PC-3 (cell line): ENCODE results near the gene PLA2G4A.

Experiments used
- EZH2 ChIP-seq: fragments of 300-600 bp; sonication (generic); IDR thresholded peaks from one replicate; pipeline ENCODE4 v1.6.1; 2017; ENCODE audit warnings: antibody characterized with exemption, mild to moderate bottlenecking, low read length; ENCODE audit not compliant: unreplicated experiment
- EZH2phosphoT487 ChIP-seq: fragments of 300-600 bp; sonication (generic); IDR thresholded peaks from 2 replicates; pipeline ENCODE4 v1.6.1; 2018; ENCODE audit warnings: mild to moderate bottlenecking, antibody characterized with exemption, low read length, borderline replicate concordance
- TF ChIP-seq, protein P1 (sequence below): fragments of 300-600 bp; sonication (generic); conservative IDR thresholded peaks from 2 replicates; pipeline ENCODE4 v1.5.1; 2017; ENCODE audit warnings: antibody characterized with exemption, low read depth, mild to moderate bottlenecking, low read length

DNA sequence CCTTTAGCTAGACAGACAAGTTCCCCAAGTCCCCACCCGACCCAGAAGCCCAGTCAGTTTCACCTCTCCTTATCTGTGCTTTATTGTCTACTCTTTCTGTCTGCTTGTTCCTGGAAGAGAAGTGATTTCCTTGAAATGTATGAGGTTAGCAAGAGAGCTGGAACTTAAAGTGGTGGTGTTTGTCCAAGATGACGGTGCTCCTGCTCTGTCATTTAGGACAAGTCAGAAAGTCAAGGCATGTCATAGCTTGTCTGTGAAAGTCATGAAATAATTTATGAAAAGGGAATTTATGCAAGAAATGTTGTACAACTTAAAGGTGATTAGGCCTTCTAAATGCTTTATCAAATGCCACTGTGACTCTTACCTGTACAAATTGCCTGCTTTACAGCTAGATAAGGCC, 178.1 kb downstream of the PLA2G4A start:
- TF ChIP-seq, protein P1, sequence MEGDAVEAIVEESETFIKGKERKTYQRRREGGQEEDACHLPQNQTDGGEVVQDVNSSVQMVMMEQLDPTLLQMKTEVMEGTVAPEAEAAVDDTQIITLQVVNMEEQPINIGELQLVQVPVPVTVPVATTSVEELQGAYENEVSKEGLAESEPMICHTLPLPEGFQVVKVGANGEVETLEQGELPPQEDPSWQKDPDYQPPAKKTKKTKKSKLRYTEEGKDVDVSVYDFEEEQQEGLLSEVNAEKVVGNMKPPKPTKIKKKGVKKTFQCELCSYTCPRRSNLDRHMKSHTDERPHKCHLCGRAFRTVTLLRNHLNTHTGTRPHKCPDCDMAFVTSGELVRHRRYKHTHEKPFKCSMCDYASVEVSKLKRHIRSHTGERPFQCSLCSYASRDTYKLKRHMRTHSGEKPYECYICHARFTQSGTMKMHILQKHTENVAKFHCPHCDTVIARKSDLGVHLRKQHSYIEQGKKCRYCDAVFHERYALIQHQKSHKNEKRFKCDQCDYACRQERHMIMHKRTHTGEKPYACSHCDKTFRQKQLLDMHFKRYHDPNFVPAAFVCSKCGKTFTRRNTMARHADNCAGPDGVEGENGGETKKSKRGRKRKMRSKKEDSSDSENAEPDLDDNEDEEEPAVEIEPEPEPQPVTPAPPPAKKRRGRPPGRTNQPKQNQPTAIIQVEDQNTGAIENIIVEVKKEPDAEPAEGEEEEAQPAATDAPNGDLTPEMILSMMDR: no peak
- no peak for TF ChIP-seq EZH2
- TF ChIP-seq EZH2phosphoT487: no peak
